NCI-H1105 (cell line): ENCODE data around the gene PTPRD.

Experiments
- DNase-seq: peaks from one replicate; lab custom pipeline; 2025; lab: John Stamatoyannopoulos, UW

PTPRD gene

GRCh38 chr9:10052916-10053315, 559.9 kb downstream of the PTPRD start:
- DNase-seq = no peak

GRCh38 chr9:10052181-10052580, 560.6 kb downstream of the PTPRD start:
- peak; percentile 13 for DNase-seq

- no peak for DNase-seq
These were observed 562.8 kb downstream of the PTPRD start for GRCh38 chr9:10050016-10050415.

- DNase-seq = no peak
These were observed 563.8 kb downstream of the PTPRD start for GRCh38 chr9:10048994-10049393.

- DNase-seq = peak; percentile 18
These were observed 567.2 kb downstream of the PTPRD start for GRCh38 chr9:10045598-10045997.

- DNase-seq = no peak
These were observed 571.0 kb downstream of the PTPRD start for GRCh38 chr9:10041726-10042229.

- DNase-seq = no peak
These were observed 576.7 kb downstream of the PTPRD start for GRCh38 chr9:10036095-10036494.

- no peak for DNase-seq
These were observed 580.6 kb downstream of the PTPRD start for GRCh38 chr9:10032166-10032565.

GRCh38 chr9:10026443-10026984, 586.3 kb downstream of the PTPRD start:
- DNase-seq = no peak

GRCh38 chr9:10015755-10016154, 597.0 kb downstream of the PTPRD start:
- DNase-seq = no peak

GRCh38 chr9:10014889-10015288, 597.9 kb downstream of the PTPRD start:
- DNase-seq = peak; percentile 95

- no peak for DNase-seq
These were observed 603.4 kb downstream of the PTPRD start for GRCh38 chr9:10009401-10009800.

GRCh38 chr9:10008101-10008799, 604.6 kb downstream of the PTPRD start:
- no peak for DNase-seq

- no peak for DNase-seq
These were observed 605.4 kb downstream of the PTPRD start for GRCh38 chr9:10007356-10007755.

- no peak for DNase-seq
These were observed 607.6 kb downstream of the PTPRD start for GRCh38 chr9:10005206-10005605.

GRCh38 chr9:10003047-10003446, 609.8 kb downstream of the PTPRD start:
- DNase-seq = no peak

GRCh38 chr9:10000669-10001068, 612.1 kb downstream of the PTPRD start:
- no peak for DNase-seq

- DNase-seq = no peak
These were observed 614.1 kb downstream of the PTPRD start for GRCh38 chr9:9998491-9999287.

- no peak for DNase-seq
These were observed 615.2 kb downstream of the PTPRD start for GRCh38 chr9:9997585-9997984.

GRCh38 chr9:9996259-9996658, 616.5 kb downstream of the PTPRD start:
- no peak for DNase-seq

- DNase-seq = no peak
These were observed 619.9 kb downstream of the PTPRD start for GRCh38 chr9:9992936-9993335.

- no peak for DNase-seq
These were observed 639.7 kb downstream of the PTPRD start for GRCh38 chr9:9973062-9973461.

- no peak for DNase-seq
These were observed 642.3 kb downstream of the PTPRD start for GRCh38 chr9:9970514-9970913.
